OCI-LY3 (cell line): ENCODE results near the gene MCRS1.

Experiments used
- EZH2phosphoT487 ChIP-seq: fragments of 200-600 bp; shearing (Covaris generic); IDR thresholded peaks from 2 replicates; pipeline ENCODE4 v1.6.1; 2018; ENCODE audit warnings: antibody characterized with exemption, mixed run types, low read depth
- TF ChIP-seq, protein P1 (sequence below): fragments of 200-600, 300-600 bp; sonication (generic); IDR thresholded peaks from 2 replicates; pipeline ENCODE4 v1.5.1; 2014; ENCODE audit warnings: antibody characterized with exemption, low read length, low read depth

- TF ChIP-seq, protein P1, sequence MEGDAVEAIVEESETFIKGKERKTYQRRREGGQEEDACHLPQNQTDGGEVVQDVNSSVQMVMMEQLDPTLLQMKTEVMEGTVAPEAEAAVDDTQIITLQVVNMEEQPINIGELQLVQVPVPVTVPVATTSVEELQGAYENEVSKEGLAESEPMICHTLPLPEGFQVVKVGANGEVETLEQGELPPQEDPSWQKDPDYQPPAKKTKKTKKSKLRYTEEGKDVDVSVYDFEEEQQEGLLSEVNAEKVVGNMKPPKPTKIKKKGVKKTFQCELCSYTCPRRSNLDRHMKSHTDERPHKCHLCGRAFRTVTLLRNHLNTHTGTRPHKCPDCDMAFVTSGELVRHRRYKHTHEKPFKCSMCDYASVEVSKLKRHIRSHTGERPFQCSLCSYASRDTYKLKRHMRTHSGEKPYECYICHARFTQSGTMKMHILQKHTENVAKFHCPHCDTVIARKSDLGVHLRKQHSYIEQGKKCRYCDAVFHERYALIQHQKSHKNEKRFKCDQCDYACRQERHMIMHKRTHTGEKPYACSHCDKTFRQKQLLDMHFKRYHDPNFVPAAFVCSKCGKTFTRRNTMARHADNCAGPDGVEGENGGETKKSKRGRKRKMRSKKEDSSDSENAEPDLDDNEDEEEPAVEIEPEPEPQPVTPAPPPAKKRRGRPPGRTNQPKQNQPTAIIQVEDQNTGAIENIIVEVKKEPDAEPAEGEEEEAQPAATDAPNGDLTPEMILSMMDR = no peak
- TF ChIP-seq EZH2phosphoT487 = no peak
Measured at GRCh38 chr12:49512546-49512945, 55.4 kb downstream of the MCRS1 start.
